OCI-LY1 (cell line): ENCODE results near the gene TAC1.

Experiments used
- CTCF ChIP-seq: fragments of 200-600 bp; sonication (generic), shearing (Covaris generic); IDR thresholded peaks from 2 replicates; pipeline ENCODE4 v1.5.1; 2017; ENCODE audit warnings: mild to moderate bottlenecking, antibody characterized with exemption, low read length, moderate library complexity, mixed read lengths
- EZH2 ChIP-seq: fragments of 200-600 bp; sonication (generic), shearing (Covaris generic); IDR thresholded peaks from 2 replicates; pipeline ENCODE4 v1.8.0; 2017; ENCODE audit warnings: borderline replicate concordance, mixed run types, mild to moderate bottlenecking, antibody characterized with exemption, low read length, moderate library complexity, mixed read lengths

DNA sequence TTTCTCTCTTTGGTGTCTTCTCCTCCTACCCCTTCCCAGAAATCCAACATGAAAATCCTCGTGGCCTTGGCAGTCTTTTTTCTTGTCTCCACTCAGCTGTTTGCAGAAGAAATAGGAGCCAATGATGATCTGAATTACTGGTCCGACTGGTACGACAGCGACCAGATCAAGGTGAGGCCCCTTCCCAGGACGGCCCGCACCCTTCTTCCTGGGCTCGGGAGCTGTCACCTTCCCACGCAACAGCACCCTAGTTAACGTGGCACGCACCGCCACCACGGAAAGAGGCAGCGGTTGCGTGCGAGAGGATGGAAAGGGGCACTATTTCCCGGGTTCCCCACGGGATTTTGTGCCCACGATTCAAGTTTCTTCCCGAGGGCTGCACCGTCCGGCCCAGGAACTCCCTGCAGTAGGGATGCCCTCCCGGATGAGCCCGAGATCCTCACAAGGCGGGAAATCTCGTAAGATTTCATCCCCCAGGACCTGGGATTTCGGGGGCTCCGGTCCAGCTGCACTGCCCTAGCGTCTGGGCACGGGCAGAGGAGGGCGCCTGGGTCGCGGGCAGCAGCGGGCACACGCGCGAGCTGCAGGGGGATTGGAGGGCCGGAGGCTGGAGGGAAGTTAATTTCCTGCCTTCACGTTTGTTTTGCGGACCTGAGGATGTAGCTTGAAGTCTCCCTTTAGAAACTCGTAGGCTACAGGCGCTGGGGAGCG is 834 bp downstream of the TAC1 start:
- TF ChIP-seq EZH2 = no peak
- no peak for TF ChIP-seq CTCF
